Neural progenitor cell (in vitro differentiated cells): Measurements from ENCODE around the gene GGT6. TPM values are rescaled to one million over a fixed set of nuclear protein-coding genes. Genes with fewer than 3 reads are reported as not detected.

Experiments used
- DNase-seq: peaks from one replicate; pipeline ENCODE4 v3.0.0-alpha.2; 2016; ENCODE audit warnings: low spot score
- H2AFZ ChIP-seq: fragments of 200-600 bp; sonication (generic); replicated peaks from 2 replicates; pipeline ENCODE4 v1.6.1; 2016; ENCODE audit warnings: antibody characterized with exemption
- H3F3A ChIP-seq: fragments of 200-600 bp; sonication (generic); 2 replicates; pipeline ENCODE4 v1.6.1; 2016; ENCODE audit warnings: antibody characterized with exemption, low read depth
- H3K27ac ChIP-seq: fragments of 200-600 bp; sonication (generic); 2 replicates; pipeline ENCODE4 v1.5.1; 2016; ENCODE audit warnings: mild to moderate bottlenecking
- H3K27me3 ChIP-seq: fragments of 200-600 bp; sonication (generic); 2 replicates; pipeline ENCODE4 v1.6.1; 2016; ENCODE audit warnings: mild to moderate bottlenecking, moderate library complexity
- H3K36me3 ChIP-seq: fragments of 200-600 bp; sonication (generic); 2 replicates; pipeline ENCODE4 v1.5.1; 2016
- H3K4me1 ChIP-seq: fragments of 200-600 bp; sonication (generic); 2 replicates; pipeline ENCODE4 v1.6.1; 2016; ENCODE audit warnings: mixed run types
- H3K4me2 ChIP-seq: fragments of 200-600 bp; sonication (generic); 2 replicates; pipeline ENCODE4 v1.6.1; 2016
- H3K4me3 ChIP-seq: fragments of 200-600 bp; sonication (generic); 2 replicates; pipeline ENCODE4 v1.5.1; 2016
- H3K79me2 ChIP-seq: fragments of 200-600 bp; sonication (generic); 2 replicates; pipeline ENCODE4 v1.6.1; 2016; ENCODE audit warnings: low read depth
- H3K9ac ChIP-seq: fragments of 200-600 bp; sonication (generic); 2 replicates; pipeline ENCODE4 v1.6.1; 2016
- H3K9me3 ChIP-seq: fragments of 200-600 bp; sonication (generic); 2 replicates; pipeline ENCODE4 v1.5.1; 2016; ENCODE audit warnings: low read depth
- H4K20me1 ChIP-seq: fragments of 200-600 bp; sonication (generic); 2 replicates; pipeline ENCODE4 v1.6.1; 2016; ENCODE audit warnings: low read depth
- H3K27ac Mint-ChIP-seq: 3 replicates; pipeline ENCODE4 v1.8.0; 2021; ENCODE audit warnings: mixed read lengths
- H3K27me3 Mint-ChIP-seq: 2 replicates; pipeline ENCODE4 v1.8.0; 2022; ENCODE audit warnings: low read depth, mild to moderate bottlenecking, inconsistent platforms, moderate library complexity, mixed read lengths; ENCODE audit not compliant: insufficient read depth
- H3K36me3 Mint-ChIP-seq: 3 replicates; pipeline ENCODE4 v1.8.0; 2021; ENCODE audit warnings: mixed read lengths
- H3K4me1 Mint-ChIP-seq: 3 replicates; pipeline ENCODE4 v1.8.0; 2021; ENCODE audit warnings: mixed read lengths
- H3K4me3 Mint-ChIP-seq: 3 replicates; pipeline ENCODE4 v1.8.0; 2021; ENCODE audit warnings: mild to moderate bottlenecking, moderate library complexity, mixed read lengths
- H3K9me3 Mint-ChIP-seq: 3 replicates; pipeline ENCODE4 v1.8.0; 2020; ENCODE audit warnings: mixed read lengths
- EZH2 ChIP-seq: fragments of 200-600 bp; sonication (generic); IDR thresholded peaks from 2 replicates; pipeline ENCODE4 v1.6.1; 2017; ENCODE audit warnings: antibody characterized with exemption, mild to moderate bottlenecking, moderate library complexity
- EZH2phosphoT487 ChIP-seq: fragments of 200-600 bp; sonication (generic); IDR thresholded peaks from 2 replicates; pipeline ENCODE4 v1.6.1; 2017; ENCODE audit warnings: antibody characterized with exemption
- total RNA-seq: library from RNA; depleted of rRNA; stranded (reverse); fragments of >200 nt; gene quantifications from 2 replicates; pipeline ENCODE4 v1.2.3, GENCODE V29; 2015; ENCODE audit warnings: low replicate concordance
- TF ChIP-seq, protein P1 (sequence below): fragments of 200-600 bp; sonication (generic); IDR thresholded peaks from 2 replicates; pipeline ENCODE4 v1.5.1; 2017; ENCODE audit warnings: antibody characterized with exemption, mild to moderate bottlenecking

Gene GGT6
- total RNA-seq, 1 donor from 2014 or later: not detected

DNA sequence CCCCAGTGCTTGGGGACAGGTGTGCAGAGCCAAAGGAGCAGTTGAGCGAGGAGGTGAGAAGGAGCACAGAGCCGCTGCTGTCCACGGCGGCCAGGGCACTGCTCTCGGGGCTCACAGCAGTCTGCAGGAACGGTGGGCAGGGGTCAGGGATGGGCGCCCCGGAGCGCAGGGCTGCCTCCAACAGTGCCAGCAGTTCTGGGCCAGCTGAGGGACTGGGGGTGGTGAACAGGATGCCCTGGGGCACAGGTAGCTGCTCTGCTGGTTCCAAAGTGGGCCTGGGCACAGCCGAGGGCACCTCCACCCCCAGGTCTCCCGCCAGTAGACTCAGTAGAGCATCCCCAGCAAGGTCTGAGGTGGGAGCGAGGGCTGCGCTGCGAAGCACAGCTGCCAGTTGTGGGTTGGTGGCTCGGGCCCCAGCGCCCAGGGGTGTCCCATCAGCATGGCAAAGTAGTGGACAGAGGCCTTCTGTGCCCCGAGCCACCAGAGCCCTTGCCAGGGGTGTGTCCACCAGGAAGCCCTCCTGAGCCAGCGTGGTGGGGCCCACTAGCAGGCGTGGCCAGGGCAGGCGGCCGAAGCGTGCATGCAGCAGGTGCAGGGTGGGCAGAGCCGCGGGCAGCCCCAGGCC lies 1.9 kb downstream of the GGT6 start:
- no peaks in the 10 kb centered on the region for H3K9me3 ChIP-seq
- no peaks in the 10 kb centered on the region for H3K36me3 ChIP-seq
- peaks cover 11% of the 10 kb centered on the region for H3F3A ChIP-seq
- peaks cover 39% of the 10 kb centered on the region for H3K4me1 Mint-ChIP-seq
- H3K79me2 ChIP-seq: peaks cover 17% of the 10 kb centered on the region
- peaks cover 4% of the 10 kb centered on the region for H3K27me3 ChIP-seq
- H3K4me3 Mint-ChIP-seq: no peak overlapping the region
- DNase-seq: no peak
- peaks cover 14% of the 10 kb centered on the region for H3K27me3 Mint-ChIP-seq
- no peak overlapping the region for H2AFZ ChIP-seq
- H3K36me3 Mint-ChIP-seq: peaks cover 2% of the 10 kb centered on the region
- no peak overlapping the region for H3K4me2 ChIP-seq
- H3K27ac Mint-ChIP-seq: peak overlapping the region; percentile 89
- TF ChIP-seq EZH2 (no peak), EZH2phosphoT487 (no peak)
- H4K20me1 ChIP-seq: peaks cover 4% of the 10 kb centered on the region
- H3K9me3 Mint-ChIP-seq: no peaks in the 10 kb centered on the region
- no peak overlapping the region for H3K4me3 ChIP-seq
- H3K9ac ChIP-seq: no peak overlapping the region
- H3K27ac ChIP-seq: no peak overlapping the region
- peaks cover 20% of the 10 kb centered on the region for H3K4me1 ChIP-seq

DNA sequence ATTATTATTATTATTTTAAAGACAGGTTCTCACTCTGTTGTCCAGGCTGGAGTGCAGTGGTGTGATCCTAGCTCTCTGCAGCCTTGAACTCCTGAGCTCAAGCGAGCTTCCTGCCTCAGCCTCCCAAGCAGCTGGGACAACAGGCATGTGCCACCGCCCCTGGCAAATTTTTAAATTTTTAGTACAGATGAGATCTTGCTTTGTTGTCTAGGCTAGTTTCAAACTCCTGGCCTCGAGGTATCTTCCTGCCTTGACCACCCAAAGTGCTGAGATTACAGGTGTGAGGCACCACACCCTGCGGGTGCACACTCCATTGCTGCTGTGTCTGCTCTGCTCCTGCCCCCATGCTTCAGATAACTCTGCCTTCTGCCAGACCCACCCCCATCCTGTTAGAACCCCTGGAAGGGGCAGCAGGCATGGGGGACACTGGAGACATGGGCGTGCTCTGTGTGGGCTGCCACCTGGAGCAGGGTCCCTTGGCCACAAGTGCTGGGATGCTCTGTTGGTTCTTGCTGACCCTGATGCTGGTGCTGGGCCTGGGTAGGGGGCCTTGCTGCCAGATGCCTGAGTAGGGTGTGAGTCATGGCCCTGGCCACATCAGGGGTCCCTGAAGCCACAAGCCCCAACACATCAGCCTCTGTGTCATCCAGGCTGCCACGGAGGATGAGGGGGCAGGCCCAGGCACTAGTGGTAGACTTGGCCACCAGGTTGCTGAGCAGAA lies 2.6 kb downstream of the GGT6 start:
- H3K79me2 ChIP-seq: peaks cover 18% of the 10 kb centered on the region
- no peak for TF ChIP-seq EZH2
- no peak for TF ChIP-seq EZH2phosphoT487
- TF ChIP-seq, protein P1, sequence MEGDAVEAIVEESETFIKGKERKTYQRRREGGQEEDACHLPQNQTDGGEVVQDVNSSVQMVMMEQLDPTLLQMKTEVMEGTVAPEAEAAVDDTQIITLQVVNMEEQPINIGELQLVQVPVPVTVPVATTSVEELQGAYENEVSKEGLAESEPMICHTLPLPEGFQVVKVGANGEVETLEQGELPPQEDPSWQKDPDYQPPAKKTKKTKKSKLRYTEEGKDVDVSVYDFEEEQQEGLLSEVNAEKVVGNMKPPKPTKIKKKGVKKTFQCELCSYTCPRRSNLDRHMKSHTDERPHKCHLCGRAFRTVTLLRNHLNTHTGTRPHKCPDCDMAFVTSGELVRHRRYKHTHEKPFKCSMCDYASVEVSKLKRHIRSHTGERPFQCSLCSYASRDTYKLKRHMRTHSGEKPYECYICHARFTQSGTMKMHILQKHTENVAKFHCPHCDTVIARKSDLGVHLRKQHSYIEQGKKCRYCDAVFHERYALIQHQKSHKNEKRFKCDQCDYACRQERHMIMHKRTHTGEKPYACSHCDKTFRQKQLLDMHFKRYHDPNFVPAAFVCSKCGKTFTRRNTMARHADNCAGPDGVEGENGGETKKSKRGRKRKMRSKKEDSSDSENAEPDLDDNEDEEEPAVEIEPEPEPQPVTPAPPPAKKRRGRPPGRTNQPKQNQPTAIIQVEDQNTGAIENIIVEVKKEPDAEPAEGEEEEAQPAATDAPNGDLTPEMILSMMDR: no peak
- no peak overlapping the region for H3K4me3 ChIP-seq
- peaks cover 4% of the 10 kb centered on the region for H4K20me1 ChIP-seq
- no peak overlapping the region for H3K4me2 ChIP-seq
- Mint-ChIP-seq H3K27ac (peak overlapping the region; percentile 89), H3K4me1 (peaks cover 39% of the 10 kb centered on the region), H3K36me3 (peaks cover 2% of the 10 kb centered on the region), H3K27me3 (peaks cover 9% of the 10 kb centered on the region), H3K4me3 (no peak overlapping the region), H3K9me3 (no peaks in the 10 kb centered on the region)
- H3K36me3 ChIP-seq: no peaks in the 10 kb centered on the region
- no peak overlapping the region for H2AFZ ChIP-seq
- H3F3A ChIP-seq: peaks cover 11% of the 10 kb centered on the region
- H3K9ac ChIP-seq: no peak overlapping the region
- DNase-seq: no peak
- peaks cover 20% of the 10 kb centered on the region for H3K4me1 ChIP-seq
- H3K9me3 ChIP-seq: no peaks in the 10 kb centered on the region
- no peaks in the 10 kb centered on the region for H3K27me3 ChIP-seq
- H3K27ac ChIP-seq: no peak overlapping the region

DNA sequence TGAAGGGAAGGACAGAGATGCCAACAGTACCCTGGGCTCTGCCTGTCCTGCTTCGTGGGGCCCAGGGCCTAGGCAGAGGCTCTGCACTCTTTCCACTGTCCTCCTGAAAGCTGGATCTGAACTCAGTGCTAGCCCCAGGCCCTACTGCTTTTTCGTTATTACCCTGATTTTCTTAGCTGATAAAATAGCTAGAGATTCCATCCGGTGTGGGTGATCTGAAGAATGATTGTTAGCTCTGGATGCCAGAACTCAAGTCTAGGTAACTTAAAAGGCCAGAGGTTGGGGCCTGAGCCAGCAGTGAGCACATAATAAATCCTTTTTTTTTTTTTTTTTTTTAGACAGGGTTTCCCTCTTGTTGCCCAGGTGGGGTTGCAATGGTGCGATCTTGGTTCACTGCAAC lies 3.4 kb downstream of the GGT6 start:
- H3K79me2 ChIP-seq: peaks cover 18% of the 10 kb centered on the region
- H4K20me1 ChIP-seq: peaks cover 4% of the 10 kb centered on the region
- no peak overlapping the region for H3K4me3 ChIP-seq
- peaks cover 2% of the 10 kb centered on the region for H3K36me3 Mint-ChIP-seq
- H3K27me3 Mint-ChIP-seq: peaks cover 7% of the 10 kb centered on the region
- peaks cover 11% of the 10 kb centered on the region for H3F3A ChIP-seq
- H3K27ac Mint-ChIP-seq: peak overlapping the region; percentile 16
- H2AFZ ChIP-seq: no peak overlapping the region
- DNase-seq: no peak
- H3K4me1 Mint-ChIP-seq: peaks cover 39% of the 10 kb centered on the region
- no peaks in the 10 kb centered on the region for H3K27me3 ChIP-seq
- H3K4me1 ChIP-seq: peaks cover 20% of the 10 kb centered on the region
- no peak overlapping the region for H3K4me2 ChIP-seq
- no peaks in the 10 kb centered on the region for H3K36me3 ChIP-seq
- no peak overlapping the region for H3K27ac ChIP-seq
- H3K9me3 Mint-ChIP-seq: no peaks in the 10 kb centered on the region
- H3K4me3 Mint-ChIP-seq: peak overlapping the region; percentile 38
- H3K9ac ChIP-seq: no peak overlapping the region
- no peaks in the 10 kb centered on the region for H3K9me3 ChIP-seq
- TF ChIP-seq, protein P1: no peak
- no peak for TF ChIP-seq EZH2phosphoT487
- no peak for TF ChIP-seq EZH2
